Measurements from ENCODE around the gene AGO4. TPM values are rescaled to one million over a fixed set of nuclear protein-coding genes. Genes with fewer than 3 reads are reported as not detected.
A peak's percentile ranks its signal among the peaks of the same experiment; 100 is the strongest.

Gene AGO4
- polyA plus RNA-seq, 3 donors = 20.0 to 46.9 (median 24.0) TPM

DNA sequence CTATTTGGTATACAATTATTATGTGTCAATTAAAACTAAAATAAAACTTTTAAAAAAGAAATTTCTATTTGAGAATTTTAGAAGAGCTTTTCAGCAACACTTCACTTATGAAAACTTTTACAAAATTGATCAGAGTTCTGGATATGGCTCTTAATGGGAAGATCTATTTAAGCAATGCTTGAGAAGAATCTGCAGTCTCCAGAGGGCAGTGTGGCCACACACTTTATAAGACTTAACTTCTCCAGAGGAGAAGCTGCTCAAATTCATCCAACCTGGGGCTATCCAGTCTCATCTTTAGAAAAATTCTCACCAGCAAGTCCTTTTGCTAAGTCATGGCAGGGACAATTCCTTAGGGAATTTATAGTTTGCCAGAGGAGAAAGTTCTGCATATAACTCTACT, 50.0 kb downstream of the AGO4 start:
- no peak overlapping the region for H3K4me2 ChIP-seq (replicated peaks; ENCODE audit: extremely low read depth, low read length, poor library complexity, severe bottlenecking)
- intact Hi-C loops (cut with micrococcal nuclease) = no loop called here
- peak in 1 of 3 donors; percentile 37 for DNase-seq

DNA sequence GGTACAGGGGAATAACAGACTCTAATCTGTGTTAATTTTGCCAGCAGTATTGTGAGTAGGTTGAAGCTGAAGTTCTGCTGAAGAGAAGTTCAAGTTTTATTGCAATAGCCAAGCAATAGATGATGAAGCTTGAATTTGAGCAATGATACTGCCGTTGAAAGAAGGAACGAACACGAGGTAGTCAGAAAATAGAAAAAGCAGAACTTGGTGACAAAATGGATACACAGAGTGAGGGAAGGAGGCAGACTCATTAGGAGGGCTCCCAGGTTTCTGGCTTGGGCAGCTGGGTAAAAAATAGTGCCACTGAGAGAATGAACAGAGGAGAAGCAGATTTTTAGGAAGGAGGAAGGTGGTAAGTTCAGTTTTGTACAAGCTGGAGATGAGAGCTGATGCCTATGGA, 52.9 kb downstream of the AGO4 start:
- WGBS (ENCODE audit: insufficient coverage) = 0% methylated on average over 3 of the region's 3 CpGs
- peak overlapping the region; percentile 66 for H2AFZ ChIP-seq (ENCODE audit: insufficient read depth, low read depth, low read length, poor library complexity, severe bottlenecking)

More for the DNA sequence above, 50.0 kb downstream of the AGO4 start:
- Mint-ChIP-seq H3K9me3 (peaks cover 0 to 2% (median 0%) of the 10 kb centered on the region in 7 donors), H3K36me3 (peaks cover 39 to 57% of the 10 kb centered on the region in 2 donors), H3K4me3 (no peak overlapping the region), H3K4me1 (peaks cover 47% of the 10 kb centered on the region), H3K27me3 (ENCODE audit: low read depth in 3 of 3) (peaks cover 0 to 5% (median 0%) of the 10 kb centered on the region in 3 donors), H3K27ac (peak overlapping the region in 1 of 7 donors; percentile 40)
- Histone ChIP-seq H3K4me1 (ENCODE audit: control insufficient read depth in 1 of 2, insufficient read depth in 2 of 2, low read length in 2 of 2) (peaks cover 41% of the 10 kb centered on the region in 2 donors), H2AFZ (ENCODE audit: insufficient read depth, low read depth, low read length, poor library complexity, severe bottlenecking) (no peak overlapping the region), H3K79me2 (ENCODE audit: insufficient read depth, low read length) (peaks cover 28% of the 10 kb centered on the region), H3K4me3 (replicated peaks in 1 of 3; ENCODE audit: low read depth in 2 of 3, low read length in 3 of 3) (no peak overlapping the region), H4K20me1 (ENCODE audit: insufficient read depth, low read length) (peaks cover 7% of the 10 kb centered on the region), H3K36me3 (replicated peaks in 1 of 2; ENCODE audit: control insufficient read depth in 1 of 2, insufficient read depth in 2 of 2, low read length in 2 of 2) (peaks cover 31 to 50% of the 10 kb centered on the region in 2 donors), H3K9me3 (replicated peaks in 1 of 2; ENCODE audit: control insufficient read depth in 1 of 2, insufficient read depth in 1 of 2, low read length in 2 of 2) (no peaks in the 10 kb centered on the region), H3K9ac (ENCODE audit: insufficient read depth, low read length, poor library complexity, severe bottlenecking) (no peak overlapping the region), H3K27ac (ENCODE audit: low read depth in 1 of 2, low read length in 2 of 2) (peak overlapping the region in 1 of 2 donors; percentile 38), H3K27me3 (ENCODE audit: control insufficient read depth in 2 of 2, insufficient read depth in 2 of 2, low read length in 2 of 2) (no peaks in the 10 kb centered on the region)
- peak; percentile 40 for TF ChIP-seq CTCF (IDR thresholded peaks at IDR 0.05)

More for the DNA sequence above, 52.9 kb downstream of the AGO4 start:
- Histone ChIP-seq H3K9me3 (replicated peaks in 1 of 2; ENCODE audit: control insufficient read depth in 1 of 2, insufficient read depth in 1 of 2, low read length in 2 of 2) (no peaks in the 10 kb centered on the region), H4K20me1 (ENCODE audit: insufficient read depth, low read length) (peaks cover 4% of the 10 kb centered on the region), H3K27ac (ENCODE audit: low read depth in 1 of 2, low read length in 2 of 2) (peak overlapping the region; percentile 63 to 89), H3K9ac (ENCODE audit: insufficient read depth, low read length, poor library complexity, severe bottlenecking) (peak overlapping the region; percentile 51), H3K79me2 (ENCODE audit: insufficient read depth, low read length) (peaks cover 23% of the 10 kb centered on the region), H3K4me1 (ENCODE audit: control insufficient read depth in 1 of 2, insufficient read depth in 2 of 2, low read length in 2 of 2) (peaks cover 70% of the 10 kb centered on the region in 2 donors), H3K4me2 (replicated peaks; ENCODE audit: extremely low read depth, low read length, poor library complexity, severe bottlenecking) (peak overlapping the region; percentile 46), H3K27me3 (ENCODE audit: control insufficient read depth in 2 of 2, insufficient read depth in 2 of 2, low read length in 2 of 2) (no peaks in the 10 kb centered on the region), H3K36me3 (replicated peaks in 1 of 2; ENCODE audit: control insufficient read depth in 1 of 2, insufficient read depth in 2 of 2, low read length in 2 of 2) (peaks cover 6 to 21% of the 10 kb centered on the region in 2 donors), H3K4me3 (replicated peaks in 1 of 3; ENCODE audit: low read depth in 2 of 3, low read length in 3 of 3) (peak overlapping the region in 1 of 3 experiments; percentile 3)
- intact Hi-C loops (cut with micrococcal nuclease) = no loop called here
- Mint-ChIP-seq H3K36me3 (peaks cover 12 to 29% of the 10 kb centered on the region in 2 donors), H3K9me3 (peaks cover 0 to 2% (median 0%) of the 10 kb centered on the region in 7 donors), H3K27me3 (ENCODE audit: low read depth in 3 of 3) (peaks cover 0 to 3% (median 0%) of the 10 kb centered on the region in 3 donors), H3K4me1 (peaks cover 75% of the 10 kb centered on the region), H3K27ac (peak overlapping the region; percentile 87 to 98 (median 96)), H3K4me3 (peak overlapping the region; percentile 14 to 70)
- DNase-seq = peak; percentile 64 to 79 (median 66)
- no peak for TF ChIP-seq CTCF (IDR thresholded peaks at IDR 0.05)

All from CD14-positive monocyte (primary cell).